ENCODE measurements around the gene DET1. TPM values are rescaled to one million over a fixed set of nuclear protein-coding genes. Genes with fewer than 3 reads are reported as not detected.
"Not testable (repeated sequence)": the region's sequence is repeated elsewhere in the genome, so short reads cannot be mapped to it uniquely, and the experiment has no call there.

The DET1 gene
- total RNA-seq, 2 experiments from 2014 or later: 4.9 to 5.0 TPM

DNA sequence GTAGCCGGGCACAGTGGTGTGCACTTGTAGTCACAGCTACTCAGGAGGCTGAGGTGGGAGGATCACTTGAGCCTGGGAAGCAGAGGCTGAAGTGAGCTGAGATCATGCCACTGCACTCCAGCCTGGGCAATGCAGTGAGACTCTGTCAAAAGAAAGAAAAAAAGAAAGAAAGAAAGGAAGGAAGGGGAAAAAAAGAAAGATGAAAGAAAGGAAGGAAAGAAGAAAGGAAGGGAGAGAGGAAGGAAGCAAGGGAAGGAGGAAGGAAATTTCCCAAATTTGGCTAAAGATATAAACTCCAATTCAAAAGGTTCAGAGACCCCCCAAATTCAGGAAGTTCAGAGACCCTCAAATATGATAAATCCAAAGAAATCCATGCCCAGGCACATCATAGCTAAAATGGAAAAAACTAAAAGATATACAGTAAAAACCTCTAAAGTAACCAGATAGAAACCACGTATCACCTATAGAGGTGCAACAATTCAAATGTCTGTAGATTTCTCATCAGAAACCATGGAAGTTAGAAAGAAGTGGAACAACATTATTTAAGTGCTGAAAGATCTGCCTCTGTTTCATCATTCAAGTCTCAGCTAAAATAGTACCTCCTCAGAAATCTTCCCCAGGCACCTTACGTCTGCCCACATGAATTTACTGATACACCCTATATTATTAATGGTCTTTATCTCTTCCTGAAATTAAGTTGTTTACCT lies 10.7 kb downstream of the DET1 start:
- H3K9me3 Mint-ChIP-seq: peaks cover 11% of the 10 kb centered on the region
- no peak for DNase-seq
- no peak overlapping the region for H3K4me3 Mint-ChIP-seq
- H3K27me3 Mint-ChIP-seq: no peaks in the 10 kb centered on the region
- peaks cover 3% of the 10 kb centered on the region for H3K4me1 Mint-ChIP-seq
- H3K36me3 Mint-ChIP-seq (ENCODE audit: low read depth): peaks cover 10% of the 10 kb centered on the region
- no peak overlapping the region for H3K27ac Mint-ChIP-seq
- ChIA-PET POLR2A (no interaction called here), CTCF (interaction anchor here (0.6 kb wide), 1 partner anchor 146 kb away, joined by 3 read pairs; no protein-coding TSS in a partner anchor)

DNA sequence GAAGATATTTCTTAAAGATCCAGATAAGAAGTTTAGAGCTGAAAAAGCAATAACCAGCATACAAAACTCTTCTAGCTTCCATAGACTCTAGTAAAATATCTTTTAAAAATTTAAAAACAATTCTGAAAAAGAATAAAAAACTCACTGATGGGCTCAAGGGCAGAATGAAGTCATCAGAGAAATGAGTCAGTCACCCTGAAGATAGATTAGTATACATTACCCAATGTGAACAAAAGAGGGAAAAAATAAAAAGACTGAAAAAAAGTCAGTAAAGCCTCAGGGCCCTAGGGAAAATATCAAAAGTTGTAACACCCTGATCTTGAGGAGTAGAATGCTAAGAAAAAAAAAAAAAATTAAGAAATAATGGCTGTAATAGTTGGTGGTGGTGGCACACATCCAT lies 11.4 kb downstream of the DET1 start:
- Mint-ChIP-seq H3K27me3 (no peaks in the 10 kb centered on the region), H3K4me3 (no peak overlapping the region), H3K27ac (no peak overlapping the region), H3K4me1 (peaks cover 3% of the 10 kb centered on the region), H3K9me3 (peaks cover 11% of the 10 kb centered on the region), H3K36me3 (ENCODE audit: low read depth) (peaks cover 16% of the 10 kb centered on the region)
- DNase-seq: no peak
- POLR2A ChIA-PET: no interaction called here
- CTCF ChIA-PET: interaction anchor here (0.6 kb wide), 1 partner anchor 147 kb away, joined by 3 read pairs; no protein-coding TSS in a partner anchor

DNA sequence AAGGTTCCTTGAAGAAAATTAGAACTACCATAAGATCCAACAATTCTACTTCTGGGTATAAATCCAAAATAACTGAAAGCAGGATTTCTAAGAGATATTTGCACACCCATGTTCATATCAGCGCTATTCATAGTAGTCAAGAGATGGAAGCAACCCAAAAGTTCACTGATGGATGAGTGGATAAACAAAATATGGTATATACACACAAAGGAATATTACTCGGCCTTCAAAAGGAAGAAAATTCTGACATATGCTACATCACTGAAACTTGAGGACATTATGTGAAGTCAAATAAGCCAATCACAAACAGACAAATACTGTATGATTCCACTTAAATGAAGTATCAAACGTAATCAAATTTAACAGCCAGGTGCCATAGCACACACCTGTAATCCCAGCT lies 13.1 kb downstream of the DET1 start:
- peaks cover 3% of the 10 kb centered on the region for H3K4me1 Mint-ChIP-seq
- H3K27ac Mint-ChIP-seq: no peak overlapping the region
- peaks cover 17% of the 10 kb centered on the region for H3K36me3 Mint-ChIP-seq (ENCODE audit: low read depth)
- POLR2A ChIA-PET: no interaction called here
- DNase-seq: no peak
- peaks cover 11% of the 10 kb centered on the region for H3K9me3 Mint-ChIP-seq
- H3K27me3 Mint-ChIP-seq: no peaks in the 10 kb centered on the region
- no peak overlapping the region for H3K4me3 Mint-ChIP-seq
- CTCF ChIA-PET: no interaction called here

DNA sequence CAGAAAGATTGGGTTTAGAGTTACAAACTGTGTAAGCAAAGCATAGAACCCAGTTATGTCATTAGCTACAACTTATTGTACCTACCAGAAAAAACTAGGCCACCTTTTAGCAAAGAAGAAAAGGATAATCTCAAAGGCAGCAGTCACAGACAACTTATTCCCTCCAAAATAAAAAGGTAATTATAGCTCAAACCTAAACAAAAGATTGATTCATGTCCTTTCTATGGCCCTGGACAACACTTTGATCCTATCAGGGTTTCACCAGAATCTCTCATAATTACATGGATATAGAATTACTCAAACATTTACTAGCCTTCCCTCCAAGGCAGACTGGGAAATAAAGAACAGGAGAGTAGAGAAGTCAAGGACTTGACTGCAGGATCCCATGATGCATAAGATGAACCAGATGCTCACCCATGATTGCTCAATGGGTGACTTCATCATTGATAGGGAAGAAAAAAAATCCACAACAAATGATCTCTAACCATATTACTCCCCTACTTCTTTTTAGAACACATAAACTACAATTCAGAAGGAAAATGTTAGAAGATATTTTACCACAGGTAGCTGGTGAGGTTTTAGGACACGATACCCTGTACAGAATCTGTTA lies 17.4 kb downstream of the DET1 start:
- H3K9me3 Mint-ChIP-seq: peaks cover 3% of the 10 kb centered on the region
- POLR2A ChIA-PET: no interaction called here

DNA sequence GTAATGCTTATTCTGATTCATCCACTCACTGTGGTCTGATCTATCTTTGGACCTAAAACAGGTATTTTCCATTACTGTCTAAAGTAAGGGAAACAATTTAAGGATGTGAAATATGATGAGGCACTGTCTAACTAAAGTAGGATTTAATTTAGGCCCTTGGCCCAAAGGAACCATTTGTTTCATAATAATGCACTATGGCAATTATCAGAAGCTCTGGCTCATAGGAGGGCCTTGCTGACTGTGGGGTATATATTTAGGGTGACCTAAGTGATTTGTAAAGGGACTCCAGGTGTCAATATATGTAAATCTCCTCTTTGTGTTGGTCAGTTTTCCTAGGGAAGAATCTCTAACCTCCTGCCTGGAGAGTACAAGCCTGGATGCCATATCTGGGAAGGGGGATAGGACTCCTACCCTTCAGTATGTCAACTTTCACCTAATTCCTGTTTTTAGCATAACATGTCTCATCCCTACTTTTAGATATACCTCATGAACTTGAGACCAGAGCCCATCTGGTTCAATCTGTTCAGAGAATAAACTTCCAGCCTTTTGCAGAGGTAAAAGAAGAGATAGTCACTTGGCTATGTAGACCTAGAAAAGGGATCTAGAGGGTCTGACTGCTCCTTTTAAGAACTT lies 20.1 kb downstream of the DET1 start:
- Mint-ChIP-seq H3K27me3 (no peaks in the 10 kb centered on the region), H3K4me1 (no peaks in the 10 kb centered on the region), H3K36me3 (ENCODE audit: low read depth) (peaks cover 25% of the 10 kb centered on the region), H3K27ac (no peak overlapping the region), H3K4me3 (no peak overlapping the region), H3K9me3 (no peaks in the 10 kb centered on the region)
- ChIA-PET CTCF (interaction anchor here (1.4 kb wide), 1 partner anchor 73 kb away, joined by 3 read pairs; no protein-coding TSS in a partner anchor), POLR2A (no interaction called here)
- DNase-seq: no peak

More for the DNA sequence above, 17.4 kb downstream of the DET1 start:
- DNase-seq: no peak
- CTCF ChIA-PET: no interaction called here
- H3K27me3 Mint-ChIP-seq: no peaks in the 10 kb centered on the region
- no peak overlapping the region for H3K4me3 Mint-ChIP-seq
- H3K36me3 Mint-ChIP-seq (ENCODE audit: low read depth): peaks cover 30% of the 10 kb centered on the region
- no peaks in the 10 kb centered on the region for H3K4me1 Mint-ChIP-seq
- no peak overlapping the region for H3K27ac Mint-ChIP-seq

DNA sequence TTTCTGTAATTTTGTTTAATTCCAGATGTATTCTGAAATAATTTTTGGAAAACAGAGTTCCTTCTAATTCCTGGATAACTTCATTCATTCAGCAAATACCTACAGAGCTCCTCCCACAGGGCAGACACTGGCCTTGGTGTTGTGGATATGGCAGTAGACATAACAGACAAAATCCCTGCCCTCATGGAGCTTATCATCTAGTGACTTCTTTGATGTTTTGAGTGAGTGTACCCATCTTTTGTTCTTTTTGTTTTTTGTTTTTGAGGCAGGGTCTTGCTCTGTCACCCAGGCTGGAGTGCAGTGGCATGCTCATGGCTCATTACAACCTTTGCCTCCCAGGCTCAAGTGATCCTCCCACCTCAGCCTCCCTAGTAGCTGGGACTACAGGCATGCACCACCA lies 21.1 kb downstream of the DET1 start:
- Mint-ChIP-seq H3K27me3 (no peaks in the 10 kb centered on the region), H3K9me3 (no peaks in the 10 kb centered on the region), H3K27ac (no peak overlapping the region), H3K36me3 (ENCODE audit: low read depth) (peaks cover 17% of the 10 kb centered on the region), H3K4me3 (no peak overlapping the region), H3K4me1 (no peaks in the 10 kb centered on the region)
- DNase-seq: no peak
- POLR2A ChIA-PET: no interaction called here
- CTCF ChIA-PET: no interaction called here

DNA sequence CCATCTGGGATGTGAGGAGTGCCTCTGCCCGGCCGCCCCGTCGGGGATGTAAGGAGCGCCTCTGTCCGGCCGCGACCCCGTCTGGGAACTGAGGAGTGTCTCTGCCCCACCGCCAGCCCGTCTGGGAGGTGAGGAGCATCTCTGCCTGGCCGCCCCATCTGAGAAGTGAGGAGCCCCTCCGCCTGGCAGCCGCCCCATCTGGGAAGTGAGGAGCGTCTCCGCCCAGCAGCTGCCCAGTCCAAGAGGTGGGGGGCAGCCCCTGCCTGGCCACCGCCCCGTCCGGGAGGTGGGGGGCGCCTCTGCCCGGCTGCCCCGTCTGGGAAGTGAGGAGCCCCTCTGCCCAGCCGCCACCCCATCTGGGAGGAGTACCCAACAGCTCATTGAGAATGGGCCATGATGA lies 22.4 kb downstream of the DET1 start:
- H3K9me3 Mint-ChIP-seq, H3K27ac Mint-ChIP-seq, DNase-seq, POLR2A ChIA-PET, H3K27me3 Mint-ChIP-seq, H3K4me3 Mint-ChIP-seq, H3K4me1 Mint-ChIP-seq, CTCF ChIA-PET: not testable (repeated sequence)
- H3K36me3 Mint-ChIP-seq (ENCODE audit: low read depth): peaks cover 13% of the 10 kb centered on the region

DNA sequence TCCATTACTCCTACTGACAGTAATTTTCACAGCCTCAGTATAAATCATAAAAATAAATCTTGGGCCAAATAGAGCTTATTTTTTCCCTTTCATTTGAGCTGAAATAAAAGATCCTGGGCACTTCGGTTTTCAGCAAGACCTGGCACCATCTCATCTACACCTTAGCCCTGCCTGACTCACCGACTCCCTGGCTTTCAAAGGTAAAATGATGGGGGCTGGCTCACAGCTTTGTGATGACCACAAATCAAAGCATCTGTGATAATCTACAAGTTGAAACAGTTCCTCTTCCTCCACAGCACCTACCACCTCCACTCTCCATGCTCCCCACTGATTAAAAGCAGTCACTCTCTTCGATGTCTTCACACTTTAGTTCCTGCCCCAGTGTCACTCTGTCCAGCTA lies 27.6 kb downstream of the DET1 start:
- CTCF ChIA-PET: no interaction called here
- no peaks in the 10 kb centered on the region for H3K36me3 Mint-ChIP-seq (ENCODE audit: low read depth)
- POLR2A ChIA-PET: no interaction called here
- no peaks in the 10 kb centered on the region for H3K9me3 Mint-ChIP-seq
- DNase-seq: no peak
- H3K4me3 Mint-ChIP-seq: no peak overlapping the region
- H3K4me1 Mint-ChIP-seq: no peaks in the 10 kb centered on the region
- H3K27me3 Mint-ChIP-seq: no peaks in the 10 kb centered on the region
- no peak overlapping the region for H3K27ac Mint-ChIP-seq

DNA sequence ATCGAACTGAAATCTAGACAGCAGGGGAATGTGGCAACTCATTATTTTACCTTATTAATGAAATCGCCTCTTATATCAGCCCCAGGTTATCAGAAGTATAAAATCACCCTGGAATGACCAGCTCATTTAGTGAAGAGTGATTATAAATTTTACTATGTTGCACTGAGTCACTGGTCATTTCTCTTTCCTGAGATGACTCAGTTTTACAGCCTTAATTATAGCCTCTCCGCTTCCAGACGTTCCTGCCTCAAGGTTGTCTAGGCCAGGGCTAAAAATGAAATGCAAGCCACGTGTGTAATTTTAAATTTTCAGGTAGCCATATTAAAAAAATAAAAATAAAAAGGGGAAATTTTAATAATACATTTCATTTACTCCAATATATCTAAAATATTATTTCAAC lies 33.3 kb downstream of the DET1 start:
- Mint-ChIP-seq H3K36me3 (ENCODE audit: low read depth) (peaks cover 5% of the 10 kb centered on the region), H3K4me1 (no peaks in the 10 kb centered on the region), H3K9me3 (no peaks in the 10 kb centered on the region), H3K4me3 (no peak overlapping the region), H3K27ac (no peak overlapping the region), H3K27me3 (no peaks in the 10 kb centered on the region)
- ChIA-PET POLR2A (no interaction called here), CTCF (no interaction called here)
- no peak for DNase-seq

DNA sequence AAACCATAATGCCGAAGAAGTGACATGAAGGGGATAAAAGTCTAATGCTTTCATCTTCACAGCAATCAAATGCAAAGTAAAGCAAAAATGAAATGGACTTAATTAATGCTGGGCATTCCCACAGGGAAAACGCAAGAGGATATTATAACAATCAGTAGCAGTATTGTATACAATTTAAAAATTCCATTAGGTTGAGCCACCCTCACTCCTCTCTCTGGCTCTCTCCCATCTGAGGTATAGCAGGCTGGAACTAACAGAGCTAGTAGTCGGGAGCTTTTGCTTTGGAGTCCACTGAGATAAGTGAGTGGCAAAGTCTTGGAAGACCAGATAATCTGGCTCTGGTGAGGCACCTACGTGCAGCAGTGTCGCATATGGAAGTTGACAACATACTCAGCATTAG lies 33.9 kb downstream of the DET1 start:
- no peaks in the 10 kb centered on the region for H3K4me1 Mint-ChIP-seq
- H3K4me3 Mint-ChIP-seq: no peak overlapping the region
- H3K27me3 Mint-ChIP-seq: no peaks in the 10 kb centered on the region
- peaks cover 5% of the 10 kb centered on the region for H3K36me3 Mint-ChIP-seq (ENCODE audit: low read depth)
- no peak overlapping the region for H3K27ac Mint-ChIP-seq
- DNase-seq: no peak
- POLR2A ChIA-PET: no interaction called here
- CTCF ChIA-PET: no interaction called here
- H3K9me3 Mint-ChIP-seq: no peaks in the 10 kb centered on the region

DNA sequence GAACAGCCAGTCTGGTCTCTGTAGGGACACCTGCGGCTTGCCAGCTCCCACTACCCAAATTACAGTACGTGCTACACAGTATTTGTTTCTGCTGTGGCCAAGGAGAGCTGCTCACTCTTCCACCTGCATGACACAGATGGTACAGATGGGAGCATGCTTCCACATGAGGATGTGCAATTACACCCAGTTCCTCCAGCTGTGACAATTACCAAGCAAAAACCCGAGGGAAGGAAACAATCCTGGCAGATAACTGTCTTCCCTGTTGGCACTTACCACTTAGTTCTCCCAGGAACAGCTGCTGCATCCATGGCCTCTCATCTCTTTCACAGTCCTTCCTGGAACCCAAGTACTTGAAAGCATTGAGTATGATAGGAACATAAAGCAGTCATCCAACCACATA lies 34.4 kb downstream of the DET1 start:
- CTCF ChIA-PET: no interaction called here
- POLR2A ChIA-PET: no interaction called here

DNA sequence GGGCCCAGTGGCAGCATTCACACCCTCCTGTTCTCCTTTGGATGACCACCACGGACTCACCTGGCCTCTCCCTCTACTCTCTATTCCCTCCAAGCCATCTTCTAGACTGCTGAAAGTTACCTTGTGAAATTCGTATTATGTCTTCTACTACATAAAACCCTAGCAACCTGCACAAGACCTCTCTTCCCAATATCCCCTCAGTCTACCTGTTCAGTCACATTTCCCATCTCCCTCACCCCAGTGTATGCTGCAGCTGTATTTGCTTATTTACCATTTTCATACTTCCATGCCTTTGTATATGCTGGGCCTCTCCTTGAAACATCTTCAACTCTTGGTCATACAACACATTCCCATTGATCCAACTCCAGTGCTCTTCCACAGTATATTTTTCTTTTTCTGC lies 35.3 kb downstream of the DET1 start:
- H3K36me3 Mint-ChIP-seq (ENCODE audit: low read depth): peaks cover 5% of the 10 kb centered on the region
- POLR2A ChIA-PET: no interaction called here
- H3K27ac Mint-ChIP-seq: no peak overlapping the region
- DNase-seq: no peak
- H3K9me3 Mint-ChIP-seq: no peaks in the 10 kb centered on the region
- no peak overlapping the region for H3K4me3 Mint-ChIP-seq
- no peaks in the 10 kb centered on the region for H3K27me3 Mint-ChIP-seq
- no peaks in the 10 kb centered on the region for H3K4me1 Mint-ChIP-seq
- CTCF ChIA-PET: no interaction called here

More for the DNA sequence above, 34.4 kb downstream of the DET1 start:
- H3K4me3 Mint-ChIP-seq: no peak overlapping the region
- no peaks in the 10 kb centered on the region for H3K9me3 Mint-ChIP-seq
- H3K27me3 Mint-ChIP-seq: no peaks in the 10 kb centered on the region
- no peak for DNase-seq
- no peak overlapping the region for H3K27ac Mint-ChIP-seq
- no peaks in the 10 kb centered on the region for H3K4me1 Mint-ChIP-seq
- H3K36me3 Mint-ChIP-seq (ENCODE audit: low read depth): peaks cover 5% of the 10 kb centered on the region

DNA sequence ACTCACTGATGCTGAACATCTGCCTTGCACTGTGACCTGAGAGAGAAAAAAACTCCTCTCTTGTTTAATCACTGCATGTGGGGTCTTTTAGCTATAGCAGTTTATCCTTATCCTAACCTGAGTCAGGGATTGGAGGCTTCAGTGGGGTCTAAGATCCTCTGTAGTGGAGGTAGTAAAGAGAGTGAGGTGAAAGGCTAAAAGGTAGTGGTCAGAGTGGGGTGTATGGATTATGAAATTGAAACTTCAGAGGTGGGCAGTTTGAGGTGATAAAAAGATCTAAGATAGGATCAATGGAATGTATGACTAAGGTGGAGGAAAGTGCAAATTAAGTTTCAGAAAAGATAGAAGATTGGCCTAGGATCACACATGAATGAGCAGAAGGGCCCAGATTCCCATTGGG lies 36.5 kb downstream of the DET1 start:
- no peak overlapping the region for H3K27ac Mint-ChIP-seq
- DNase-seq: no peak
- H3K4me3 Mint-ChIP-seq: no peak overlapping the region
- ChIA-PET POLR2A (no interaction called here), CTCF (no interaction called here)
- H3K27me3 Mint-ChIP-seq: no peaks in the 10 kb centered on the region
- peaks cover 5% of the 10 kb centered on the region for H3K36me3 Mint-ChIP-seq (ENCODE audit: low read depth)
- no peaks in the 10 kb centered on the region for H3K4me1 Mint-ChIP-seq
- H3K9me3 Mint-ChIP-seq: no peaks in the 10 kb centered on the region

DNA sequence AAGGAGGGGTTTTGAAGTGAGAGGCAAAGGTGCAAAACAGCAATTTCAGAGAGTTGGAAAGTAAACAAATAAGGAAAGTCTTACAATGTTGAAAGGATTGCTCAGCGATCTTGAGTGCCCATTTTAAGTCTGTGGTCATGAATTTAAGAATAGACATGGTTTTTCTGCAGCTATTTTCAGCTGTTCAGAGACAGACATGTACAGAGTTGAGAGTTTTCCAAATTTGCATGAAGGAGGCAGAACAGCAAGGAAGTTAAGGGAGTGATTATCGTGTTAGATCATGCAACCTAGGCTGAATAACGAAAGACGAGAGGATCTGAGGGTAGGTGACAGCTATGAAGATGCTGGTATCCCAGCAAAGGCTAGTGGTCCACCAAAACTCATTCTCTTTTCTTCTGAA lies 37.2 kb downstream of the DET1 start:
- ChIA-PET CTCF (no interaction called here), POLR2A (no interaction called here)
- Mint-ChIP-seq H3K27me3 (no peaks in the 10 kb centered on the region), H3K36me3 (ENCODE audit: low read depth) (peaks cover 5% of the 10 kb centered on the region), H3K4me1 (no peaks in the 10 kb centered on the region), H3K27ac (no peak overlapping the region), H3K4me3 (no peak overlapping the region), H3K9me3 (no peaks in the 10 kb centered on the region)
- no peak for DNase-seq
